ENCODE measurements around the gene KLHL6.

DNA sequence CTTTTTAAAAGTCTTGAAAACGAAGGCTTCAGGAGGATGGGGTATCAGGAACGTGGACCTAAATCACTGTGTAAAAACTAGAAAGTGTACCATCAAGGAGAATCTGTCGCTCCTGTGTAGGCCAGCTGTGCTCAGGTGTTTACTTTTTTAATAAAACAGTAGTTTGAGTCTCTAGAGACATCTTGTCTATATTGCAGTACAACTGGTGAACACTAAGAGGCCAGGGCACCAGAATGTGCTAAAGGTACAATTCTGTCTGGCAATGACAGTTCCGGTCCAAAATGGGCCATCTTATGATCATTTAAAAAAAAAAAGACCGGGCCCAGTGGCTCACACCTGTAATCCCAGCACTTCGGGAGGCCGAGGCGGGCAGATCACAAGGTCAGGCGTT is 65.3 kb downstream of the KLHL6 start:
- TF ChIP-seq POLR2A (IDR thresholded peaks at IDR 0.05), result no peak
- TF ChIP-seq, protein P1, sequence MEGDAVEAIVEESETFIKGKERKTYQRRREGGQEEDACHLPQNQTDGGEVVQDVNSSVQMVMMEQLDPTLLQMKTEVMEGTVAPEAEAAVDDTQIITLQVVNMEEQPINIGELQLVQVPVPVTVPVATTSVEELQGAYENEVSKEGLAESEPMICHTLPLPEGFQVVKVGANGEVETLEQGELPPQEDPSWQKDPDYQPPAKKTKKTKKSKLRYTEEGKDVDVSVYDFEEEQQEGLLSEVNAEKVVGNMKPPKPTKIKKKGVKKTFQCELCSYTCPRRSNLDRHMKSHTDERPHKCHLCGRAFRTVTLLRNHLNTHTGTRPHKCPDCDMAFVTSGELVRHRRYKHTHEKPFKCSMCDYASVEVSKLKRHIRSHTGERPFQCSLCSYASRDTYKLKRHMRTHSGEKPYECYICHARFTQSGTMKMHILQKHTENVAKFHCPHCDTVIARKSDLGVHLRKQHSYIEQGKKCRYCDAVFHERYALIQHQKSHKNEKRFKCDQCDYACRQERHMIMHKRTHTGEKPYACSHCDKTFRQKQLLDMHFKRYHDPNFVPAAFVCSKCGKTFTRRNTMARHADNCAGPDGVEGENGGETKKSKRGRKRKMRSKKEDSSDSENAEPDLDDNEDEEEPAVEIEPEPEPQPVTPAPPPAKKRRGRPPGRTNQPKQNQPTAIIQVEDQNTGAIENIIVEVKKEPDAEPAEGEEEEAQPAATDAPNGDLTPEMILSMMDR (IDR thresholded peaks at IDR 0.05), result no peak
- no peak for TF ChIP-seq EP300 (IDR thresholded peaks at IDR 0.05)

Data from tibial nerve (tissue), 4 donors.